RWPE2 (cell line): ENCODE measurements around the gene LYPD8.
"Not testable (repeated sequence)": the region's sequence is repeated elsewhere in the genome, so short reads cannot be mapped to it uniquely, and the experiment has no call there.

Experiments used
- ATAC-seq: fragments of 200-7000 bp; cut with Tn5 transposase; 3 replicates; pipeline ENCODE4 v1.9.1; 2021; ENCODE audit warnings: low read depth
- DNase-seq: peaks from one replicate; pipeline ENCODE4 v3.0.0-alpha.2; 2020; ENCODE audit warnings: low spot score
- H3K27ac ChIP-seq: fragments of 450-650 bp; 2 replicates; pipeline ENCODE4 v1.5.1; 2017; ENCODE audit warnings: mild to moderate bottlenecking; ENCODE audit not compliant: poor library complexity, severe bottlenecking
- H3K27me3 ChIP-seq: fragments of 250-450 bp; sonication (Bioruptor Pico); 2 replicates; pipeline ENCODE4 v1.5.1; 2021; ENCODE audit warnings: mild to moderate bottlenecking, moderate library complexity; ENCODE audit not compliant: insufficient read depth, poor library complexity, severe bottlenecking
- H3K36me3 ChIP-seq: fragments of 250-450 bp; sonication (Bioruptor Pico); 2 replicates; pipeline ENCODE4 v1.5.1; 2020; ENCODE audit warnings: low read depth, mild to moderate bottlenecking, moderate library complexity
- H3K4me1 ChIP-seq: fragments of 250-450 bp; sonication (Bioruptor Pico); 2 replicates; pipeline ENCODE4 v1.5.1; 2021; ENCODE audit warnings: mild to moderate bottlenecking, moderate library complexity; ENCODE audit not compliant: insufficient read depth, poor library complexity, severe bottlenecking
- H3K4me3 ChIP-seq: fragments of 250-450 bp; sonication (Bioruptor Pico); 2 replicates; pipeline ENCODE4 v1.5.1; 2021; ENCODE audit warnings: mild to moderate bottlenecking, moderate library complexity; ENCODE audit not compliant: severe bottlenecking
- H3K9me3 ChIP-seq: fragments of 250-450 bp; sonication (Bioruptor Pico); 2 replicates; pipeline ENCODE4 v1.5.1; 2021; ENCODE audit warnings: mild to moderate bottlenecking, moderate library complexity; ENCODE audit not compliant: severe bottlenecking
- CTCF ChIP-seq: fragments of 450-650 bp; IDR thresholded peaks from one replicate; pipeline ENCODE4 v1.5.1; 2017; ENCODE audit warnings: mild to moderate bottlenecking, moderate library complexity; ENCODE audit not compliant: poor library complexity, severe bottlenecking

Gene LYPD8

DNA sequence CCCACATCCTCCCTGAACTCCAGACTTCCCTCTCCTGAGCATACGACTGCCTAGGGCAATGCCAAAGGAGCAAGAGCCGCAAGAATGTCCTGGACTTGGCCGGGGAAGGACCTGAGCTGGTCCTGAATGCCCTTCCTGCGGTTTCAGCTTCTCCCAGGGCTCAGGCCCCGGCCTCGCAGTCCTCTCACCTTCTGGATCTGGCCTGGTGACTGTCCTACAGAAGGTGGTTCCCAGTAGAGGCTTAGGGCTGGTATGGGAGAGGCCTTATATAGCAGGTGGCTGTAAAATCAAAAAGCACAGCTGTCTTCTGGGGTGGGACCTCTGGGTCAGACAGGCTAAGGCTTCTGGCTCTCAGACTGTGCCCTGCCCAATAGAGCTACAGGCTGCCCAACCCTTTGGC is at the start of gene LYPD8:
Gene LYPD8 (minus strand): TSS at position 243 of the 400 bp plus-strand sequence. CDS start 4,678 bp downstream, outside the sequence.
- H3K27me3 ChIP-seq: no peaks in the 10 kb centered on the region
- H3K36me3 ChIP-seq: no peaks in the 10 kb centered on the region
- no peak for ATAC-seq
- no peaks in the 10 kb centered on the region for H3K4me1 ChIP-seq
- H3K9me3 ChIP-seq: no peaks in the 10 kb centered on the region
- no peak within 1 kb of the TSS for H3K27ac ChIP-seq
- TF ChIP-seq CTCF: no peak
- H3K4me3 ChIP-seq: no peak within 1 kb of the TSS
- DNase-seq: no peak

GRCh38 chr1:248804771-248805681 is 49.5 kb upstream of the LYPD8 start:
- Histone ChIP-seq H3K4me3 (no peak overlapping the region), H3K9me3 (no peaks in the 10 kb centered on the region), H3K27ac (no peak overlapping the region), H3K4me1 (no peaks in the 10 kb centered on the region), H3K36me3 (no peaks in the 10 kb centered on the region), H3K27me3 (no peaks in the 10 kb centered on the region)
- no peak for ATAC-seq
- TF ChIP-seq CTCF: no peak
- no peak for DNase-seq

GRCh38 chr1:248803501-248803900 is 47.9 kb upstream of the LYPD8 start:
- H3K4me1 ChIP-seq, DNase-seq: not testable (repeated sequence)

GRCh38 chr1:248802454-248802853 is 46.9 kb upstream of the LYPD8 start:
- Histone ChIP-seq H3K4me1 (no peaks in the 10 kb centered on the region), H3K4me3 (no peak overlapping the region), H3K36me3 (no peaks in the 10 kb centered on the region), H3K27ac (no peak overlapping the region), H3K27me3 (no peaks in the 10 kb centered on the region), H3K9me3 (no peaks in the 10 kb centered on the region)
- TF ChIP-seq CTCF: no peak
- ATAC-seq: no peak
- no peak for DNase-seq

More at GRCh38 chr1:248803501-248803900, 47.9 kb upstream of the LYPD8 start:
- not testable (repeated sequence) for H3K9me3 ChIP-seq, H3K27me3 ChIP-seq, H3K36me3 ChIP-seq, H3K4me3 ChIP-seq, H3K27ac ChIP-seq, ATAC-seq

GRCh38 chr1:248800459-248800858 is 44.9 kb upstream of the LYPD8 start:
- DNase-seq: no peak

More at GRCh38 chr1:248800459-248800858, 44.9 kb upstream of the LYPD8 start:
- Histone ChIP-seq H3K9me3 (no peaks in the 10 kb centered on the region), H3K4me3 (no peak overlapping the region), H3K36me3 (no peaks in the 10 kb centered on the region), H3K27ac (no peak overlapping the region), H3K4me1 (no peaks in the 10 kb centered on the region), H3K27me3 (no peaks in the 10 kb centered on the region)
- no peak for TF ChIP-seq CTCF
- no peak for ATAC-seq
